HuH-7.5 (cell line): ENCODE results near the gene NR1H2.
A peak's percentile ranks its signal among the peaks of the same experiment; 100 is the strongest.

Experiments
- DNase-seq: peaks from one replicate; pipeline ENCODE4 v3.0.0; 2011; ENCODE audit warnings: low spot score

NR1H2 gene

GRCh38 chr19:50401605-50402450, 25.6 kb downstream of the NR1H2 start:
- DNase-seq = no peak

- DNase-seq = no peak
These were observed 26.5 kb downstream of the NR1H2 start for GRCh38 chr19:50402544-50403301.

GRCh38 chr19:50406156-50406820, 30.0 kb downstream of the NR1H2 start:
- no peak for DNase-seq

- DNase-seq = no peak
These were observed 30.6 kb downstream of the NR1H2 start for GRCh38 chr19:50406829-50407228.

- DNase-seq = no peak
These were observed 33.1 kb downstream of the NR1H2 start for GRCh38 chr19:50409347-50409746.

- no peak for DNase-seq
These were observed 33.9 kb downstream of the NR1H2 start for GRCh38 chr19:50410109-50410508.

- DNase-seq = no peak
These were observed 36.2 kb downstream of the NR1H2 start for GRCh38 chr19:50412419-50412818.

GRCh38 chr19:50413096-50413495, 36.8 kb downstream of the NR1H2 start:
- no peak for DNase-seq

- no peak for DNase-seq
These were observed 37.3 kb downstream of the NR1H2 start for GRCh38 chr19:50413531-50413930.

GRCh38 chr19:50414864-50415660, 38.8 kb downstream of the NR1H2 start:
- DNase-seq = peak; percentile 66

GRCh38 chr19:50415661-50416033, 39.4 kb downstream of the NR1H2 start:
- no peak for DNase-seq

- no peak for DNase-seq
These were observed 40.0 kb downstream of the NR1H2 start for GRCh38 chr19:50416034-50416977.

GRCh38 chr19:50417111-50418081, 41.1 kb downstream of the NR1H2 start:
- no peak for DNase-seq

- no peak for DNase-seq
These were observed 42.1 kb downstream of the NR1H2 start, which contains the start of gene SPIB for GRCh38 chr19:50418176-50419021. SPIB (plus strand) TSS chr19:50418938; CDS start chr19:50418963, 25 bp downstream.

- DNase-seq = no peak
These were observed 42.8 kb downstream of the NR1H2 start for GRCh38 chr19:50419022-50419579.

- no peak for DNase-seq
These were observed 43.4 kb downstream of the NR1H2 start for GRCh38 chr19:50419580-50420035.

GRCh38 chr19:50420127-50420526, 43.9 kb downstream of the NR1H2 start:
- no peak for DNase-seq

- no peak for DNase-seq
These were observed 44.6 kb downstream of the NR1H2 start for GRCh38 chr19:50420808-50421207.
